NB4 (cell line): ENCODE measurements around the gene PSAP.
"Not testable (repeated sequence)": the region's sequence is repeated elsewhere in the genome, so short reads cannot be mapped to it uniquely, and the experiment has no call there.

Experiments
- DNase-seq: peaks from one replicate; pipeline ENCODE4 v3.0.0; 2010; ENCODE audit warnings: low read depth
- H3K4me3 ChIP-seq: one replicate; pipeline ENCODE4 v1.5.1; 2011; ENCODE audit warnings: mild to moderate bottlenecking, low read depth, low read length, moderate library complexity
- MAX ChIP-seq: IDR thresholded peaks from 2 replicates; pipeline ENCODE4 v1.6.1; 2011; ENCODE audit warnings: low read depth, low read length
- MYC ChIP-seq: IDR thresholded peaks from 2 replicates; pipeline ENCODE4 v1.6.1; 2011; ENCODE audit warnings: low read depth, low read length
- POLR2A ChIP-seq: IDR thresholded peaks from 2 replicates; pipeline ENCODE4 v1.6.1; 2011; ENCODE audit warnings: mild to moderate bottlenecking; ENCODE audit not compliant: insufficient read length; ENCODE audit errors: extremely low read depth
- TF ChIP-seq, protein P1 (sequence below): IDR thresholded peaks from one replicate; pipeline ENCODE4 v1.5.1; 2012; ENCODE audit warnings: low read depth, low read length

Gene PSAP

DNA sequence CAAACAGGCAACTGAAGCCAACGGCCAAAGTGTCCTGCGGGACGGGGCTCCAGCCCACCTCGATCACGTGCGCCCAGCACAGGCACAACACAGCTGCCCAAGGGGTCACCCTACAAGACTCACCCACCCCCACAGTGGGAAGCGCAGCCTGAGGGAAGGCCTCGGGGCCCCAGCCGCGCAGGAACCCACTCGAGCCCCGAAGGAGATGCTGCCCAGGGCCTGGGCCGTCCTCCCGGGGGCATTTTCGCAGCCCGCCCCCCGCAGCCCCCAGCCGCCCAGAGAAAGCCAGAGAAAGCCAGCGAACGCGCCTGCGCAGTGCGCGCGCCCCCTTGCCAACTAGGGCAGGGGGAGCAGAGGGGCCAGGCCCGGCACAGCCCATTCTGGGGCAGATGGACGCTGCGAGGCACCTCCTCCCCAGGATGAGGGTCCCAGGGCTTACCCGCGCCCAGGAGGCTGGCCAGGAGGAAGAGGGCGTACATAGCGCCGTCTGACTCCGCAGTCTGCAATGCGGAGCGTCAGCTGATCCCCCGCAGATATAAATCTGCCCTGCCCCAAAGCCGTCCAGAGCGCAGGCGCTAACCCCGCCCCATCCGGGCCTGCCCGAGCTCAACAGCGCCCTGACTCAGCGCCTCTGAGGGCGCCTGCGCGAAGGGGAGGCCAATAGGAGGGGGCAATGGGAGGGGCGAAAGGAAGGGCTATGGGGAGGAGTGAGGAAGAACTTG lies at the start of gene PSAP:
Gene PSAP (minus strand): TSS at position 509 of the 722 bp plus-strand sequence. CDS start 30 bp downstream, at position 479.
- peak; percentile 98 for DNase-seq
- peak within 1 kb of the TSS; percentile 93 for H3K4me3 ChIP-seq
- TF ChIP-seq MAX (peak; percentile 94), MYC (peak; percentile 69), POLR2A (peak; percentile 96)
- TF ChIP-seq, protein P1, sequence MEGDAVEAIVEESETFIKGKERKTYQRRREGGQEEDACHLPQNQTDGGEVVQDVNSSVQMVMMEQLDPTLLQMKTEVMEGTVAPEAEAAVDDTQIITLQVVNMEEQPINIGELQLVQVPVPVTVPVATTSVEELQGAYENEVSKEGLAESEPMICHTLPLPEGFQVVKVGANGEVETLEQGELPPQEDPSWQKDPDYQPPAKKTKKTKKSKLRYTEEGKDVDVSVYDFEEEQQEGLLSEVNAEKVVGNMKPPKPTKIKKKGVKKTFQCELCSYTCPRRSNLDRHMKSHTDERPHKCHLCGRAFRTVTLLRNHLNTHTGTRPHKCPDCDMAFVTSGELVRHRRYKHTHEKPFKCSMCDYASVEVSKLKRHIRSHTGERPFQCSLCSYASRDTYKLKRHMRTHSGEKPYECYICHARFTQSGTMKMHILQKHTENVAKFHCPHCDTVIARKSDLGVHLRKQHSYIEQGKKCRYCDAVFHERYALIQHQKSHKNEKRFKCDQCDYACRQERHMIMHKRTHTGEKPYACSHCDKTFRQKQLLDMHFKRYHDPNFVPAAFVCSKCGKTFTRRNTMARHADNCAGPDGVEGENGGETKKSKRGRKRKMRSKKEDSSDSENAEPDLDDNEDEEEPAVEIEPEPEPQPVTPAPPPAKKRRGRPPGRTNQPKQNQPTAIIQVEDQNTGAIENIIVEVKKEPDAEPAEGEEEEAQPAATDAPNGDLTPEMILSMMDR, result no peak

DNA sequence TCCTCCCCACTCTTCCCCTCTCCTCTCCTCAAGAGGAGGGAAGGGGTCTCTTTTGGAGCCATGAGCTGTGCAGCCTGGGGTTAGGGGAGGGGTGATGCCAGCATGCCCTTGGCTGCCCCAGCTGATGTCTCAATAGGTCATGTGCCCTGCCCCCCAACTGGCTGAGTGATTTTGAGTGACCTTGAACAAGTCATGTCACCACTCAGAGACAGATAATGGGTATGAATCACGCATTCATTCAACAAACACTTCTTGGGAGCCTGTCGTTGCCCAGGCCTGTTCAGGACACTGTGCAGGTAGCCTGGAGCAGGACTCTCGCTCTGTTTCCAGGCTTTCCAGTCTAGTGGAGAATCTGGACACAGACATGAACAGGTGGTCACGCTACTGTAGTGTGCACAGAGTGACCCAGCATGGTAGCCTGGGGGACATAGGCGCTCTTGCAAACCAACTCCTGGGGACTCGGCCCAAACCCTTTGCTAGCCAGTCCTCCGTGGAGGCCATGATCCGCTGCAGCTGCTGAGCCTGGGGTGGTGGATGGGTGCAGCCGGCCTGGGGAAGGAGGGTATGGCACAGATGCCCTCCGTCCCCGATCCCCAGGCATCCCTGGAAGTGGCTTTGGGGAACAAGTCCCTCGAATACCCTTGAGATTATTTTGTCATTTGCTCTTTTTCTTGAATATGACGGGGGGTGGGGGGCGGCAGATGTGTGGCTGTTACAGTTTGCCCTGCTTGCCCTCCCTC lies 49.6 kb upstream of the PSAP start:
- DNase-seq, result no peak
- TF ChIP-seq MYC, result no peak
- no peak overlapping the region for H3K4me3 ChIP-seq

DNA sequence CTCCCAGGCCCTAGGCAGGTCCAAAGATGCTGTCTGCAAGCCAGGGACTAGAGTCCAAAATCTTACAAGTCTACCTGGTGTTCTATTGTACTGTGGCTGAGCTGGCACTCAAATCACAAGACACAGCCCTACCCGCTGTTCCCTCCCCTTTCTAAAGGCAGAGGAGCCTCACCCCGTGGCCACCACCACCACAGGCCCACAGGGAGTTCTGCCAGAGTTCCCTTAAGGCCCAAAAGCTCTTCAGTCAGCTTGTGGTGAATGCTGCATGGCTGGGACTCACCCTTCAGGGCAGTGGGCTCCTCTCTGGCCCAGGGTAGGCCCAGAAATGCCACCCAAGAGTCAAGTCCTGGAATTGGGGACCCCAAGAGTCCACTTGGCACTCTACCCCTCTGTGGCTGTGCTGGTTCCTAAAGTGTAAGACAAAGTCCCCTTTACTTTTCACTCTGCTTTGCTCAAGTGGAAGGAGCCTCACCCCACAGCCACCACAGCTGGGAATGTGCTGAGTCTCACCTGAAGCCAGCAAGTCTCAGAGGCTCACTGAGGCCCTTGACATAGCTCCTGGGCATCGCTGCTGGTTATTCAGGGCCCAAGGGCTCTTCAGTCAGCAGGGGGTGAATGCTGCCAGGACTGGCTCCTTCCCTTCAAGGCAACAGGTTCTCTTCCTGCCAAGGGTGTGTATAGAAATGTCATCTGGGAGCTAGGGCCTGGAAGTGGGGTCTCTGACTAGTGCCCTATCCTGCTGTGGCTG lies 48.8 kb upstream of the PSAP start:
- TF ChIP-seq MYC, result no peak
- no peak for TF ChIP-seq MAX
- TF ChIP-seq, protein P1, result no peak
- TF ChIP-seq POLR2A, result no peak
- no peak overlapping the region for H3K4me3 ChIP-seq
- DNase-seq, result no peak

GRCh38 chr10:71898346-71898745 lies 47.3 kb upstream of the PSAP start:
- H3K4me3 ChIP-seq, DNase-seq: not testable (repeated sequence)

GRCh38 chr10:71893920-71894319 lies 42.9 kb upstream of the PSAP start:
- TF ChIP-seq, protein P1, result no peak
- TF ChIP-seq MYC (no peak), MAX (no peak), POLR2A (no peak)
- H3K4me3 ChIP-seq, result no peak overlapping the region
- DNase-seq, result no peak

DNA sequence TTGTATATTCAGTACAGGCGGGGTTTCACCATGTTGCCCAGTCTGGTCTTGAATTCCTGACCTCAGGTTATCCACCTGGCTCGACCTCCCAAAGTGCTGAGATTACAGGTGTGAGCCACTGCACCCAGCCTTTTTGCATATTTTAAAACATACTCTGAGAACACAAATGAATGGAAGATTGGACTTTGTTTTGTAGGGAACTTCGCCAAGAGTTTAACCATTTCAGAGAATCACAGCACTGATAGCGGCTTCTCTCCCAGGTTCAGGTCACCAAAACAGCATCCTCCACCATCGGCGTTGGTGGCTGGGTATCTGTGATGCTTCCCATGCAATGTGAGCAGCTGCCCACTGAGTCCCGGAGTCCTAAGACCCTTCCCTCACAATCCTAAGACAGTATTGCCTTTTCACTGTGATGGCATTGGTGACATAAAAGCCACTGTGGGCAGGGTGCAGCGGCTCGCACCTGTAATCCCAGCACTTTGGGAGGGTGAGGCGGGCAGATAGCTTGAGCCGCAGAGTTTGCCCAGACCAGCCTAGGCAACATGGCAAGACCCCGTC lies 42.3 kb upstream of the PSAP start:
- no peak overlapping the region for H3K4me3 ChIP-seq
- TF ChIP-seq MAX, result no peak
- no peak for TF ChIP-seq MYC

GRCh38 chr10:71891437-71891836 lies 40.4 kb upstream of the PSAP start:
- no peak for TF ChIP-seq MYC
- TF ChIP-seq, protein P1, result no peak
- no peak for TF ChIP-seq POLR2A
- no peak for TF ChIP-seq MAX
- DNase-seq, result no peak
- H3K4me3 ChIP-seq, result no peak overlapping the region

More for the DNA sequence above, 42.3 kb upstream of the PSAP start:
- no peak for DNase-seq
